DOHH2 (cell line): Measurements from ENCODE around the gene NFAT5.

ENCODE experiments used
- H3F3A ChIP-seq: fragments of 200-600 bp; sonication (generic), shearing (Covaris generic); 2 replicates; pipeline ENCODE4 v1.6.0; 2016; ENCODE audit warnings: antibody characterized with exemption, mild to moderate bottlenecking; ENCODE audit not compliant: control insufficient read depth, insufficient read depth
- H3K27ac ChIP-seq: fragments of 200-600 bp; sonication (generic); 2 replicates; pipeline ENCODE4 v1.5.1; 2014; ENCODE audit warnings: low read depth, mild to moderate bottlenecking, low read length, moderate library complexity
- H3K27me3 ChIP-seq: fragments of 200-600 bp; sonication (generic); 2 replicates; pipeline ENCODE4 v1.6.1; 2014; ENCODE audit warnings: mild to moderate bottlenecking, low read length, mixed read lengths; ENCODE audit not compliant: control insufficient read depth
- H3K36me3 ChIP-seq: fragments of 200-600 bp; sonication (generic); 2 replicates; pipeline ENCODE4 v1.6.1; 2014; ENCODE audit warnings: mild to moderate bottlenecking, low read length, moderate library complexity, mixed read lengths; ENCODE audit not compliant: control insufficient read depth
- H3K4me1 ChIP-seq: fragments of 200-600 bp; sonication (generic); 2 replicates; pipeline ENCODE4 v1.6.1; 2014; ENCODE audit warnings: mild to moderate bottlenecking, low read length, mixed read lengths; ENCODE audit not compliant: control insufficient read depth
- H3K4me2 ChIP-seq: fragments of 200-600 bp; sonication (generic); 2 replicates; pipeline ENCODE4 v1.6.0; 2014; ENCODE audit warnings: mild to moderate bottlenecking, low read length, moderate library complexity
- H3K4me3 ChIP-seq: fragments of 200-600 bp; sonication (generic); 2 replicates; pipeline ENCODE4 v1.5.1; 2014; ENCODE audit warnings: mild to moderate bottlenecking, low read length, mixed read lengths
- H3K79me2 ChIP-seq: fragments of 200-600 bp; sonication (generic); 2 replicates; pipeline ENCODE4 v1.6.1; 2014; ENCODE audit warnings: mild to moderate bottlenecking, low read length, mixed read lengths; ENCODE audit not compliant: control insufficient read depth
- H3K9me2 ChIP-seq: fragments of 200-600 bp; sonication (generic); replicated peaks from 2 replicates; pipeline ENCODE4 v1.6.1; 2014; ENCODE audit warnings: mild to moderate bottlenecking, low read length, mixed read lengths; ENCODE audit not compliant: control insufficient read depth
- H3K9me3 ChIP-seq: fragments of 200-600 bp; sonication (generic); 2 replicates; pipeline ENCODE4 v1.6.1; 2014; ENCODE audit warnings: antibody characterized with exemption, low read length, mixed read lengths; ENCODE audit not compliant: control insufficient read depth, insufficient read depth
- H4K20me1 ChIP-seq: fragments of 200-600 bp; sonication (generic); 2 replicates; pipeline ENCODE4 v1.6.0; 2014; ENCODE audit warnings: low read depth, mild to moderate bottlenecking, antibody characterized with exemption, low read length, moderate library complexity; ENCODE audit not compliant: control insufficient read depth, insufficient read depth
- EZH2phosphoT487 ChIP-seq: fragments of 200-600 bp; sonication (generic); IDR thresholded peaks from 2 replicates; pipeline ENCODE4 v1.6.1; 2017; ENCODE audit warnings: borderline replicate concordance, mild to moderate bottlenecking, antibody characterized with exemption, low read length, moderate library complexity, mixed read lengths
- TF ChIP-seq, protein P1 (sequence below): fragments of 200-600 bp; sonication (generic); IDR thresholded peaks from one replicate; pipeline ENCODE4 v1.5.1; 2014; ENCODE audit warnings: antibody characterized with exemption, mild to moderate bottlenecking, low read depth, low read length; ENCODE audit not compliant: poor library complexity, severe bottlenecking

NFAT5 gene

DNA sequence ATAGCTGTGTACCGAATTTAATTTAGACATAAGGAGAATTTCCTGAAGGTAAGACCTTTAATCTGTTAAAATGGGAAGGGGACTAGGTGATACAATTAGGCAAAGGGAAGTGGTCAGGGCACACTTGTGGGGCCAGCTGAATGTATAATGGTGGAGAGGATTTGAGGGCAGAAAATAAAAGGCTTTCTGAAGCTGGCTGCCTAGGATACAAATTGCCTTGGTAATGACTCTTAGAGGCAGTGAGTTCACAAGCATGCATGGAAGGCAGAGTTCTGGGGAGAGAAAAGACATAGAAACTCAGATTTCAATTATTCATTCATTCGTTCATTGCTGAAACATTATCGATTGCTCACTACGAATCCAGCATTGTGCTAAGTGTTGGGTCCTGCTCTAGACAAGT lies 12.4 kb upstream of the NFAT5 start:
- Histone ChIP-seq H3K27me3 (no peaks in the 10 kb centered on the region), H3K4me2 (no peak overlapping the region), H3K9me2 (no peaks in the 10 kb centered on the region), H3K4me3 (no peak overlapping the region), H3K9me3 (no peaks in the 10 kb centered on the region), H4K20me1 (no peaks in the 10 kb centered on the region), H3F3A (no peaks in the 10 kb centered on the region), H3K79me2 (no peaks in the 10 kb centered on the region), H3K27ac (no peak overlapping the region), H3K4me1 (peaks cover 13% of the 10 kb centered on the region), H3K36me3 (no peaks in the 10 kb centered on the region)
- TF ChIP-seq, protein P1, sequence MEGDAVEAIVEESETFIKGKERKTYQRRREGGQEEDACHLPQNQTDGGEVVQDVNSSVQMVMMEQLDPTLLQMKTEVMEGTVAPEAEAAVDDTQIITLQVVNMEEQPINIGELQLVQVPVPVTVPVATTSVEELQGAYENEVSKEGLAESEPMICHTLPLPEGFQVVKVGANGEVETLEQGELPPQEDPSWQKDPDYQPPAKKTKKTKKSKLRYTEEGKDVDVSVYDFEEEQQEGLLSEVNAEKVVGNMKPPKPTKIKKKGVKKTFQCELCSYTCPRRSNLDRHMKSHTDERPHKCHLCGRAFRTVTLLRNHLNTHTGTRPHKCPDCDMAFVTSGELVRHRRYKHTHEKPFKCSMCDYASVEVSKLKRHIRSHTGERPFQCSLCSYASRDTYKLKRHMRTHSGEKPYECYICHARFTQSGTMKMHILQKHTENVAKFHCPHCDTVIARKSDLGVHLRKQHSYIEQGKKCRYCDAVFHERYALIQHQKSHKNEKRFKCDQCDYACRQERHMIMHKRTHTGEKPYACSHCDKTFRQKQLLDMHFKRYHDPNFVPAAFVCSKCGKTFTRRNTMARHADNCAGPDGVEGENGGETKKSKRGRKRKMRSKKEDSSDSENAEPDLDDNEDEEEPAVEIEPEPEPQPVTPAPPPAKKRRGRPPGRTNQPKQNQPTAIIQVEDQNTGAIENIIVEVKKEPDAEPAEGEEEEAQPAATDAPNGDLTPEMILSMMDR = no peak
- no peak for TF ChIP-seq EZH2phosphoT487

GRCh38 chr16:69554495-69554894 lies 11.3 kb upstream of the NFAT5 start:
- Histone ChIP-seq H3K4me3 (no peak overlapping the region), H3K27me3 (no peaks in the 10 kb centered on the region), H3K4me2 (no peak overlapping the region), H3K9me2 (no peaks in the 10 kb centered on the region), H3K27ac (no peak overlapping the region), H3F3A (no peaks in the 10 kb centered on the region), H4K20me1 (no peaks in the 10 kb centered on the region), H3K36me3 (no peaks in the 10 kb centered on the region), H3K4me1 (peaks cover 13% of the 10 kb centered on the region), H3K79me2 (no peaks in the 10 kb centered on the region), H3K9me3 (no peaks in the 10 kb centered on the region)
- TF ChIP-seq, protein P1 = no peak
- no peak for TF ChIP-seq EZH2phosphoT487

DNA sequence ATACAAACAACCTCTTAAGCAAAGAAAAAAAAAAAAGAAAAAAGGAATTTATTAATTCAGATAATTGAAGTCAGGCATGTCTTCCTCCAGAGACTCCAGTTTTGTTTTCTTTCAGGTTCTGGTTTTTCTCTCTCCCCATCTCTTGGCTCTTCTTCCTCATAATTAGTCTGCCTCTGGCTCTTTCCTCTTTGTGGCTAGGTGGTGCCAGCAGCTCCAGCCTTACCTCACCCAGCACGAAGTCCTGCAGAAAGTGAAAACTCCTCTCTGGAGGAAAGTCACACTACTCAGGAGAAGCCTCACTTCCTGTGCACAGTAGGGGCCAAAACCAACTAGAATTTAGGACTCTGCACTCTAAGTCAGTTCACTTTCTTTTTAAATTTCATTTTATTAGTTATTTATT lies 10.3 kb upstream of the NFAT5 start:
- TF ChIP-seq, protein P1 = no peak
- TF ChIP-seq EZH2phosphoT487 = no peak
- no peaks in the 10 kb centered on the region for H4K20me1 ChIP-seq
- H3K36me3 ChIP-seq = no peaks in the 10 kb centered on the region
- no peaks in the 10 kb centered on the region for H3K9me3 ChIP-seq
- no peak overlapping the region for H3K4me2 ChIP-seq
- peaks cover 13% of the 10 kb centered on the region for H3K4me1 ChIP-seq
- no peaks in the 10 kb centered on the region for H3F3A ChIP-seq
- H3K79me2 ChIP-seq = no peaks in the 10 kb centered on the region
- no peak overlapping the region for H3K27ac ChIP-seq
- no peaks in the 10 kb centered on the region for H3K9me2 ChIP-seq
- H3K4me3 ChIP-seq = no peak overlapping the region
- no peaks in the 10 kb centered on the region for H3K27me3 ChIP-seq

- TF ChIP-seq, protein P1 = no peak
- TF ChIP-seq EZH2phosphoT487 = no peak
- Histone ChIP-seq H4K20me1 (no peaks in the 10 kb centered on the region), H3K9me3 (no peaks in the 10 kb centered on the region), H3K79me2 (no peaks in the 10 kb centered on the region), H3K4me2 (no peak overlapping the region), H3K36me3 (no peaks in the 10 kb centered on the region), H3K9me2 (no peaks in the 10 kb centered on the region), H3F3A (no peaks in the 10 kb centered on the region), H3K4me1 (peaks cover 13% of the 10 kb centered on the region), H3K4me3 (no peak overlapping the region), H3K27ac (no peak overlapping the region), H3K27me3 (no peaks in the 10 kb centered on the region)
These were observed 9.9 kb upstream of the NFAT5 start for GRCh38 chr16:69555867-69556266.
